Measurements from ENCODE around the gene MSRB1. TPM values are rescaled to one million over a fixed set of nuclear protein-coding genes. Genes with fewer than 3 reads are reported as not detected.
A peak's percentile ranks its signal among the peaks of the same experiment; 100 is the strongest.
"Not testable (repeated sequence)": the region's sequence is repeated elsewhere in the genome, so short reads cannot be mapped to it uniquely, and the experiment has no call there.

The MSRB1 gene
- total RNA-seq, 4 donors from 2014 or later = 9.6 to 64.0 (median 17.1) TPM

- DNase-seq (ENCODE audit: low spot score) (peak; percentile 95), ATAC-seq (ENCODE audit: low FRiP score) (peak; percentile 96)
- TF ChIP-seq, protein P1, sequence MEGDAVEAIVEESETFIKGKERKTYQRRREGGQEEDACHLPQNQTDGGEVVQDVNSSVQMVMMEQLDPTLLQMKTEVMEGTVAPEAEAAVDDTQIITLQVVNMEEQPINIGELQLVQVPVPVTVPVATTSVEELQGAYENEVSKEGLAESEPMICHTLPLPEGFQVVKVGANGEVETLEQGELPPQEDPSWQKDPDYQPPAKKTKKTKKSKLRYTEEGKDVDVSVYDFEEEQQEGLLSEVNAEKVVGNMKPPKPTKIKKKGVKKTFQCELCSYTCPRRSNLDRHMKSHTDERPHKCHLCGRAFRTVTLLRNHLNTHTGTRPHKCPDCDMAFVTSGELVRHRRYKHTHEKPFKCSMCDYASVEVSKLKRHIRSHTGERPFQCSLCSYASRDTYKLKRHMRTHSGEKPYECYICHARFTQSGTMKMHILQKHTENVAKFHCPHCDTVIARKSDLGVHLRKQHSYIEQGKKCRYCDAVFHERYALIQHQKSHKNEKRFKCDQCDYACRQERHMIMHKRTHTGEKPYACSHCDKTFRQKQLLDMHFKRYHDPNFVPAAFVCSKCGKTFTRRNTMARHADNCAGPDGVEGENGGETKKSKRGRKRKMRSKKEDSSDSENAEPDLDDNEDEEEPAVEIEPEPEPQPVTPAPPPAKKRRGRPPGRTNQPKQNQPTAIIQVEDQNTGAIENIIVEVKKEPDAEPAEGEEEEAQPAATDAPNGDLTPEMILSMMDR (IDR thresholded peaks at IDR 0.05) = no peak
These were observed 21.8 kb upstream of the MSRB1 start, which contains the start of gene RPS2 for GRCh38 chr16:1964506-1965395. RPS2 (minus strand) TSS chr16:1964826; CDS start chr16:1964625, 201 bp downstream.

DNA sequence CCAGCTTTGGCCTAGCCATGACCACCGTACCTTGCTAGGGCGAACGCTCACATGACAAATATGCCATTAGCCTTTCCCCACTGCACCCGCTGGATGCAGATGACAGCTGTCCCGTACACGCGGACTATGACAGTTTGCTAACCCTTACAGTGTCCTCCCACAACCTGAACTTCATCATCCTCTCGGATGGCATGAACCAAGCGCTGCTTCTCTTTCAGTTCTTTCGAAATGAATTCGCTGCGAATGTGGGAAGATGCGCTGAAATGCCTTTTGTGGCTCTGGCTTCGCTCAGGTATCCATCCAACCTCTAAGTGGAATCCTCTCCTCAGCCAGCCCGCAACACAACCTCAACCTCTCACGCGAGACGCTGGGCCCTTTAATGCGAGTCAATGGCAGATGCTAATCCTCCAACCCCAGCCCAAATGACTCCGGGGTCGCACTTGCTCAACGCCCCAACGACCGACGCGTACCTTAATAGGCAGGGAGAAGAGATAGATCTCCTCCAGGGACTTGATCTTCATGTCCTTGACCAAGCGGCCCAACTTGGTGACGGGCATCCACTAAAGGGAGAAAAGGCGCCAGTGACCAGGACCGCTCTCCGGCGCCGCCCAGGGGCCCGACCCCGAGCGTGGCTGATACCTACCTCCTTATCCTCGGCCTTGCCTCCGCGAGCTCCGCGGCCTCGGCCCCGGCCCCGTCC is 21.0 kb upstream of the MSRB1 start:
- DNase-seq (ENCODE audit: low spot score) = no peak

GRCh38 chr16:1962161-1963153 is 19.5 kb upstream of the MSRB1 start:
- ATAC-seq (ENCODE audit: low FRiP score) = not testable (repeated sequence)

More for the DNA sequence above, 21.0 kb upstream of the MSRB1 start:
- TF ChIP-seq, protein P1 (IDR thresholded peaks at IDR 0.05) = no peak
- peak; percentile 0 for ATAC-seq (ENCODE audit: low FRiP score)

DNA sequence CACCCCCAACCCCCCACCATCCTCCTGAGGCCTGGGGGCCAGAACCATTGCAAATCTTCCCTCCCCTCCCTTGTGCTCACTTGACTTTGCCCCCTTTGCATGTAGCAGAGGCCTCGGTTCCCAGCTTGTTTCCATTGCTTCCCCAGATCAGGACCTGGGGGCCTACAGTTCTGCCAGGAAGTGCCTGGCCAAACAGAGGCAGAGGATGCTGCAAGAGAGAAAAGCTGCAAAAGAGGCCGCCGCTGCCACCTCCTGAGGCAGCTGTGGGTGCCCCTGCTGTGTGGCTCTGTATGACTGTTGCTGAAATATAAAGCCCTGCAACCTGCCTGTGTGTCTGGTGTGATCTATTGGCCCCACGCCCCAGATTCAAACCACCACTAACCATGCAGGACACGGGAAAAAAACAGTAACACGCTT is 18.7 kb upstream of the MSRB1 start:
- no peak for ATAC-seq (ENCODE audit: low FRiP score)
- TF ChIP-seq, protein P1 (IDR thresholded peaks at IDR 0.05) = no peak
- DNase-seq (ENCODE audit: low spot score) = no peak

More at GRCh38 chr16:1962161-1963153, 19.5 kb upstream of the MSRB1 start:
- not testable (repeated sequence) for DNase-seq (ENCODE audit: low spot score)

DNA sequence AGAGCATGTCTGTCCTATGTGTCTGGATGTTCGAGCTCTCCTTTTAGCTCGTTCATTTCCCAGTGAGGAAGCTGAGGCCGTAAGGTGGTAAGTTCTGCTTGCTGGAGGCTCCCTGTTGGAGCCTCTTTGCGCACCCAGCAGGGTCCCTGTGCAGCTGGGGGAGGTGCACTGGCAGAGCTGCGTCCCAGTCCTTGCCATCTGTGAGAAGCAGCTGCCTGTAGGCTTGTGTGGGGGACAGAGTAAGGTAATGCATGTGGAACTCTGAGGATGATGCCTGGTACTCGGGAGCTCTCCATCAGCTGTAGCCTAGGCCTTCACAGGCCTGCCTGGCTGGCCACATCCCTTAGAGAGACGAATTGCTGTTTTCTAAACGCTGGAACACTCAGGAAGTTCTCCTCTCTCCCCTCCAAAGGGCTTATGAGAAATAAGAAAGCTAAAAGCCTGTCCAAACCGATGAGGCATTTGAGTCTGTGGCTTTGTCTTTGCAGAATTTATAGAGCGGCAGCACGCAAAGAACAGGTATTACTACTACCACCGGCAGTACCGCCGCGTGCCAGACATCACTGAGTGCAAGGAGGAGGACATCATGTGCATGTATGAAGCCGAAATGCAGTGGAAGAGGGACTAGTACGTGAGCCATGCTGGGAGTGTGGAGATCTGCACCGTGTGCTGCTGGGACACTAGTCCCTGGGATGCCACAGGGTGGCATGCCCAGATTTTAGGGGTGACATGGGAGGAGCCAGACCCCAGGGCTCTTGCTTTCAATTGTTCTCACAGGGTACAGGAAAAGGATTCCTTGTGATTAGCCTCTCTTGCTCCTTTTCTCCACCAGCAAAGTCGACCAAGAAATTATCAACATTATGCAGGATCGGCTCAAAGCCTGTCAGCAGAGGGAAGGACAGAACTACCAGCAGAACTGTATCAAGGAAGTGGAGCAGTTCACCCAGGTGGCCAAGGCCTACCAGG is 17.9 kb upstream of the MSRB1 start:
- TF ChIP-seq, protein P1 (IDR thresholded peaks at IDR 0.05) = no peak
- ATAC-seq (ENCODE audit: low FRiP score) = no peak
- no peak for DNase-seq (ENCODE audit: low spot score)

- DNase-seq (ENCODE audit: low spot score) = peak; percentile 78
- peak; percentile 89 for ATAC-seq (ENCODE audit: low FRiP score)
- TF ChIP-seq, protein P1 (IDR thresholded peaks at IDR 0.05) = peak in 1 of 3 donors; percentile 25
These were observed 16.5 kb upstream of the MSRB1 start, which contains the start of gene NDUFB10 for GRCh38 chr16:1959269-1960039. NDUFB10 (plus strand) TSS chr16:1959538; CDS start chr16:1959625, 87 bp downstream.
